ENCODE data around the gene UNG. TPM values are rescaled to one million over a fixed set of nuclear protein-coding genes. Genes with fewer than 3 reads are reported as not detected.
A peak's percentile ranks its signal among the peaks of the same experiment; 100 is the strongest.

UNG gene
- total and polyA plus RNA-seq, 9 of the 15 experiments (the other 6 are each of a cell fraction or from before 2014, with no cell fraction given): 8.4 to 59.8 (median 41.0) TPM

DNA sequence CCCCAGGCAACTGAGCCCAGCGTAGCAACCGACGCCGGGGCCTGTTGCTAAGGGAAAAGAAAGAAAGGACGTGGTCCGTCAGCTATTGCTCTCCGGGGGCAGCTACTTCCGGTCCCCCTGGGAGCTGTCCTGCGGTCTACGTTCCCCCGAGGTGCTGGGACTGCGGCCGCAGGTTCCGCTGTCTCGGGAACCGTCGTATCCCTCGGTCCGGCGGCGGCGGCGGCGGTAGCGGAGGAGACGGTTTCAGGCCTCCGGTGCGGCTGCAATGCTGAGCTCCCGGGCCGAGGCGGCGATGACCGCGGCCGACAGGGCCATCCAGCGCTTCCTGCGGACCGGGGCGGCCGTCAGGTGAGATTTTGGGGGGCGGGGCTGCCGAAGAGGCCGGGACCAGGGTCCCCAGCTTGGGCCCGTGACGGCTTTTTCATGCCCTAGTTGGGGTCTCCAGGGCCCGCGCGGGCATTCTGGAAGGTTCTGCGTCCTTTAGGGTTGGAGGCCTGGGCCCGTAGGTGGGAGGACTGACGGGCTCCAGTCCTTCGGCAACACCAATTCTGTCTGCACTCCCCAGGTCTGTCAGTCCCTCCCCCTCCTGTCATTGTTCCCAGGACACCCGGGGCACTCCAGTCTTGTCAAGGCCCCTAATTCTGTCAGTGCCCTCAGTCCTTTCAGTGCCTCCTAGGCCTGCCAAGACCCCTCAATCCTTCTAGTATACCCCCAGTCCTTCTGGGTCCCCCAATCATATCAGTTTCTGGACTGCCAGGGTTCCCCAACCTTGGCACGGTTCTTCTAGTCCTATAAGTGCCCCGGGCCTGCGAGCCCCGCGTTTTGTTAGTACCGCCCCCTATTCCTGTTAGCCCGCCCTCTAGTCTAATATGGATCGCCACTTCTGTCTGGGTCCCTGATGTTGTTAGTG lies 44.7 kb upstream of the UNG start, which contains the start of gene USP30 (continued):
- TF ChIP-seq, protein P1, sequence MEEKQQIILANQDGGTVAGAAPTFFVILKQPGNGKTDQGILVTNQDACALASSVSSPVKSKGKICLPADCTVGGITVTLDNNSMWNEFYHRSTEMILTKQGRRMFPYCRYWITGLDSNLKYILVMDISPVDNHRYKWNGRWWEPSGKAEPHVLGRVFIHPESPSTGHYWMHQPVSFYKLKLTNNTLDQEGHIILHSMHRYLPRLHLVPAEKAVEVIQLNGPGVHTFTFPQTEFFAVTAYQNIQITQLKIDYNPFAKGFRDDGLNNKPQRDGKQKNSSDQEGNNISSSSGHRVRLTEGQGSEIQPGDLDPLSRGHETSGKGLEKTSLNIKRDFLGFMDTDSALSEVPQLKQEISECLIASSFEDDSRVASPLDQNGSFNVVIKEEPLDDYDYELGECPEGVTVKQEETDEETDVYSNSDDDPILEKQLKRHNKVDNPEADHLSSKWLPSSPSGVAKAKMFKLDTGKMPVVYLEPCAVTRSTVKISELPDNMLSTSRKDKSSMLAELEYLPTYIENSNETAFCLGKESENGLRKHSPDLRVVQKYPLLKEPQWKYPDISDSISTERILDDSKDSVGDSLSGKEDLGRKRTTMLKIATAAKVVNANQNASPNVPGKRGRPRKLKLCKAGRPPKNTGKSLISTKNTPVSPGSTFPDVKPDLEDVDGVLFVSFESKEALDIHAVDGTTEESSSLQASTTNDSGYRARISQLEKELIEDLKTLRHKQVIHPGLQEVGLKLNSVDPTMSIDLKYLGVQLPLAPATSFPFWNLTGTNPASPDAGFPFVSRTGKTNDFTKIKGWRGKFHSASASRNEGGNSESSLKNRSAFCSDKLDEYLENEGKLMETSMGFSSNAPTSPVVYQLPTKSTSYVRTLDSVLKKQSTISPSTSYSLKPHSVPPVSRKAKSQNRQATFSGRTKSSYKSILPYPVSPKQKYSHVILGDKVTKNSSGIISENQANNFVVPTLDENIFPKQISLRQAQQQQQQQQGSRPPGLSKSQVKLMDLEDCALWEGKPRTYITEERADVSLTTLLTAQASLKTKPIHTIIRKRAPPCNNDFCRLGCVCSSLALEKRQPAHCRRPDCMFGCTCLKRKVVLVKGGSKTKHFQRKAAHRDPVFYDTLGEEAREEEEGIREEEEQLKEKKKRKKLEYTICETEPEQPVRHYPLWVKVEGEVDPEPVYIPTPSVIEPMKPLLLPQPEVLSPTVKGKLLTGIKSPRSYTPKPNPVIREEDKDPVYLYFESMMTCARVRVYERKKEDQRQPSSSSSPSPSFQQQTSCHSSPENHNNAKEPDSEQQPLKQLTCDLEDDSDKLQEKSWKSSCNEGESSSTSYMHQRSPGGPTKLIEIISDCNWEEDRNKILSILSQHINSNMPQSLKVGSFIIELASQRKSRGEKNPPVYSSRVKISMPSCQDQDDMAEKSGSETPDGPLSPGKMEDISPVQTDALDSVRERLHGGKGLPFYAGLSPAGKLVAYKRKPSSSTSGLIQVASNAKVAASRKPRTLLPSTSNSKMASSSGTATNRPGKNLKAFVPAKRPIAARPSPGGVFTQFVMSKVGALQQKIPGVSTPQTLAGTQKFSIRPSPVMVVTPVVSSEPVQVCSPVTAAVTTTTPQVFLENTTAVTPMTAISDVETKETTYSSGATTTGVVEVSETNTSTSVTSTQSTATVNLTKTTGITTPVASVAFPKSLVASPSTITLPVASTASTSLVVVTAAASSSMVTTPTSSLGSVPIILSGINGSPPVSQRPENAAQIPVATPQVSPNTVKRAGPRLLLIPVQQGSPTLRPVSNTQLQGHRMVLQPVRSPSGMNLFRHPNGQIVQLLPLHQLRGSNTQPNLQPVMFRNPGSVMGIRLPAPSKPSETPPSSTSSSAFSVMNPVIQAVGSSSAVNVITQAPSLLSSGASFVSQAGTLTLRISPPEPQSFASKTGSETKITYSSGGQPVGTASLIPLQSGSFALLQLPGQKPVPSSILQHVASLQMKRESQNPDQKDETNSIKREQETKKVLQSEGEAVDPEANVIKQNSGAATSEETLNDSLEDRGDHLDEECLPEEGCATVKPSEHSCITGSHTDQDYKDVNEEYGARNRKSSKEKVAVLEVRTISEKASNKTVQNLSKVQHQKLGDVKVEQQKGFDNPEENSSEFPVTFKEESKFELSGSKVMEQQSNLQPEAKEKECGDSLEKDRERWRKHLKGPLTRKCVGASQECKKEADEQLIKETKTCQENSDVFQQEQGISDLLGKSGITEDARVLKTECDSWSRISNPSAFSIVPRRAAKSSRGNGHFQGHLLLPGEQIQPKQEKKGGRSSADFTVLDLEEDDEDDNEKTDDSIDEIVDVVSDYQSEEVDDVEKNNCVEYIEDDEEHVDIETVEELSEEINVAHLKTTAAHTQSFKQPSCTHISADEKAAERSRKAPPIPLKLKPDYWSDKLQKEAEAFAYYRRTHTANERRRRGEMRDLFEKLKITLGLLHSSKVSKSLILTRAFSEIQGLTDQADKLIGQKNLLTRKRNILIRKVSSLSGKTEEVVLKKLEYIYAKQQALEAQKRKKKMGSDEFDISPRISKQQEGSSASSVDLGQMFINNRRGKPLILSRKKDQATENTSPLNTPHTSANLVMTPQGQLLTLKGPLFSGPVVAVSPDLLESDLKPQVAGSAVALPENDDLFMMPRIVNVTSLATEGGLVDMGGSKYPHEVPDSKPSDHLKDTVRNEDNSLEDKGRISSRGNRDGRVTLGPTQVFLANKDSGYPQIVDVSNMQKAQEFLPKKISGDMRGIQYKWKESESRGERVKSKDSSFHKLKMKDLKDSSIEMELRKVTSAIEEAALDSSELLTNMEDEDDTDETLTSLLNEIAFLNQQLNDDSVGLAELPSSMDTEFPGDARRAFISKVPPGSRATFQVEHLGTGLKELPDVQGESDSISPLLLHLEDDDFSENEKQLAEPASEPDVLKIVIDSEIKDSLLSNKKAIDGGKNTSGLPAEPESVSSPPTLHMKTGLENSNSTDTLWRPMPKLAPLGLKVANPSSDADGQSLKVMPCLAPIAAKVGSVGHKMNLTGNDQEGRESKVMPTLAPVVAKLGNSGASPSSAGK (IDR thresholded peaks at IDR 0.05): no peak
- TF ChIP-seq ZNF561 (CRISPR knock-in tag; conservative IDR thresholded peaks at IDR 0.05) (no peak), IFI16 (CRISPR knock-in tag; IDR thresholded peaks at IDR 0.05) (no peak), ZNF507 (tag; conservative IDR thresholded peaks at IDR 0.05) (no peak), ZNF41 (CRISPR knock-in tag; conservative IDR thresholded peaks at IDR 0.05) (no peak), BRF1 (IDR thresholded peaks at IDR 0.05; ENCODE audit: borderline replicate concordance, extremely low read depth, insufficient read length) (no peak), C11orf30 (IDR thresholded peaks at IDR 0.05; ENCODE audit: low read depth) (peak; percentile 97), SRSF7 (optimal IDR thresholded peaks at IDR 0.05; ENCODE audit: low read depth, low read length) (no peak), TCF3 (CRISPR knock-in tag; IDR thresholded peaks at IDR 0.05) (no peak), RBM22 (IDR thresholded peaks at IDR 0.05; ENCODE audit: low read depth, low read length, poor library complexity, severe bottlenecking) (peak; percentile 90)
- TF ChIP-seq, protein P2, sequence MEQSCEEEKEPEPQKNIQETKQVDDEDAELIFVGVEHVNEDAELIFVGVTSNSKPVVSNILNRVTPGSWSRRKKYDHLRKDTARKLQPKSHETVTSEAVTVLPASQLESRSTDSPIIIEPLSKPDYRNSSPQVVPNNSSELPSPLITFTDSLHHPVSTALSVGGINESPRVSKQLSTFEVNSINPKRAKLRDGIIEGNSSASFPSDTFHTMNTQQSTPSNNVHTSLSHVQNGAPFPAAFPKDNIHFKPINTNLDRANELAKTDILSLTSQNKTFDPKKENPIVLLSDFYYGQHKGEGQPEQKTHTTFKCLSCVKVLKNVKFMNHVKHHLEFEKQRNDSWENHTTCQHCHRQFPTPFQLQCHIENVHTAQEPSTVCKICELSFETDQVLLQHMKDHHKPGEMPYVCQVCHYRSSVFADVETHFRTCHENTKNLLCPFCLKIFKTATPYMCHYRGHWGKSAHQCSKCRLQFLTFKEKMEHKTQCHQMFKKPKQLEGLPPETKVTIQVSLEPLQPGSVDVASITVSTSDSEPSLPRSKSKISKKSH (CRISPR knock-in tag; IDR thresholded peaks at IDR 0.05): no peak
- TF ChIP-seq, protein P3, sequence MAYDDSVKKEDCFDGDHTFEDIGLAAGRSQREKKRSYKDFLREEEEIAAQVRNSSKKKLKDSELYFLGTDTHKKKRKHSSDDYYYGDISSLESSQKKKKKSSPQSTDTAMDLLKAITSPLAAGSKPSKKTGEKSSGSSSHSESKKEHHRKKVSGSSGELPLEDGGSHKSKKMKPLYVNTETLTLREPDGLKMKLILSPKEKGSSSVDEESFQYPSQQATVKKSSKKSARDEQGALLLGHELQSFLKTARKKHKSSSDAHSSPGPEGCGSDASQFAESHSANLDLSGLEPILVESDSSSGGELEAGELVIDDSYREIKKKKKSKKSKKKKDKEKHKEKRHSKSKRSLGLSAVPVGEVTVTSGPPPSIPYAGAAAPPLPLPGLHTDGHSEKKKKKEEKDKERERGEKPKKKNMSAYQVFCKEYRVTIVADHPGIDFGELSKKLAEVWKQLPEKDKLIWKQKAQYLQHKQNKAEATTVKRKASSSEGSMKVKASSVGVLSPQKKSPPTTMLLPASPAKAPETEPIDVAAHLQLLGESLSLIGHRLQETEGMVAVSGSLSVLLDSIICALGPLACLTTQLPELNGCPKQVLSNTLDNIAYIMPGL (CRISPR knock-in tag; IDR thresholded peaks at IDR 0.05): peak; percentile 82; the same call in 1 of the 2 replicates

Measured in K562 (cell line).